KMS-11 (cell line): ENCODE results near the gene GSTT4.
"Not testable (repeated sequence)": the region's sequence is repeated elsewhere in the genome, so short reads cannot be mapped to it uniquely, and the experiment has no call there.

Experiments
- H2AFZ ChIP-seq: fragments of 200-600 bp; sonication (generic); 2 replicates; pipeline ENCODE4 v1.6.1; 2016; ENCODE audit warnings: antibody characterized with exemption, mixed run types, low read depth
- H3K27ac ChIP-seq: fragments of 200-600 bp; sonication (generic); 2 replicates; pipeline ENCODE4 v1.6.1; 2016; ENCODE audit warnings: mild to moderate bottlenecking, mixed run types
- H3K27me3 ChIP-seq: fragments of 200-600 bp; sonication (generic); 2 replicates; pipeline ENCODE4 v1.6.1; 2017; ENCODE audit warnings: mild to moderate bottlenecking, low read depth, mixed run types, moderate library complexity; ENCODE audit not compliant: insufficient read depth
- H3K36me3 ChIP-seq: fragments of 200-600 bp; sonication (generic); 2 replicates; pipeline ENCODE4 v1.6.1; 2017; ENCODE audit warnings: mild to moderate bottlenecking, mixed run types; ENCODE audit not compliant: insufficient read depth
- H3K4me1 ChIP-seq: fragments of 200-600 bp; sonication (generic); 2 replicates; pipeline ENCODE4 v1.6.1; 2016; ENCODE audit warnings: mild to moderate bottlenecking, low read depth, mixed run types; ENCODE audit not compliant: poor library complexity, severe bottlenecking
- H3K4me2 ChIP-seq: fragments of 200-600 bp; sonication (generic); 2 replicates; pipeline ENCODE4 v1.7.0; 2016; ENCODE audit warnings: mild to moderate bottlenecking, mixed run types
- H3K4me3 ChIP-seq: fragments of 200-600 bp; sonication (generic); IDR thresholded peaks from 2 replicates; pipeline ENCODE4 v1.6.1; 2017; ENCODE audit warnings: low read depth, low read length, mixed read lengths; ENCODE audit not compliant: insufficient read depth
- H3K79me2 ChIP-seq: fragments of 200-600 bp; sonication (generic); 2 replicates; pipeline ENCODE4 v1.6.1; 2016; ENCODE audit warnings: low read depth, mixed run types; ENCODE audit not compliant: insufficient read depth
- H3K9ac ChIP-seq: fragments of 200-600 bp; sonication (generic); 2 replicates; pipeline ENCODE4 v1.6.1; 2016; ENCODE audit warnings: mild to moderate bottlenecking, mixed run types
- H4K20me1 ChIP-seq: fragments of 200-600 bp; sonication (generic); 2 replicates; pipeline ENCODE4 v1.6.1; 2016; ENCODE audit warnings: mild to moderate bottlenecking, mixed run types; ENCODE audit not compliant: insufficient read depth
- CTCF ChIP-seq: fragments of 200-600 bp; sonication (generic); conservative IDR thresholded peaks from 2 replicates; pipeline ENCODE4 v1.6.1; 2017; ENCODE audit warnings: low read depth, mild to moderate bottlenecking, antibody characterized with exemption, low read length, moderate library complexity, mixed read lengths

Gene GSTT4

GRCh38 chr22:23970816-23971486 is 34.3 kb downstream of the GSTT4 start:
- Histone ChIP-seq H2AFZ (no peak overlapping the region), H3K4me3 (no peak overlapping the region), H3K4me1 (no peaks in the 10 kb centered on the region), H4K20me1 (no peaks in the 10 kb centered on the region), H3K4me2 (no peak overlapping the region), H3K9ac (no peak overlapping the region), H3K79me2 (no peaks in the 10 kb centered on the region), H3K27me3 (no peaks in the 10 kb centered on the region), H3K36me3 (no peaks in the 10 kb centered on the region), H3K27ac (no peak overlapping the region)
- no peak for TF ChIP-seq CTCF

GRCh38 chr22:23970201-23970641 is 35.0 kb downstream of the GSTT4 start:
- H3K4me2 ChIP-seq = no peak overlapping the region

GRCh38 chr22:23969071-23969470 is 36.2 kb downstream of the GSTT4 start:
- Histone ChIP-seq H2AFZ (no peak overlapping the region), H4K20me1 (no peaks in the 10 kb centered on the region), H3K9ac (no peak overlapping the region), H3K4me2 (no peak overlapping the region), H3K36me3 (no peaks in the 10 kb centered on the region), H3K27me3 (no peaks in the 10 kb centered on the region), H3K79me2 (no peaks in the 10 kb centered on the region), H3K4me1 (no peaks in the 10 kb centered on the region), H3K27ac (no peak overlapping the region), H3K4me3 (no peak overlapping the region)
- no peak for TF ChIP-seq CTCF

More at GRCh38 chr22:23970201-23970641, 35.0 kb downstream of the GSTT4 start:
- Histone ChIP-seq H3K27me3 (no peaks in the 10 kb centered on the region), H3K4me3 (no peak overlapping the region), H4K20me1 (no peaks in the 10 kb centered on the region), H2AFZ (no peak overlapping the region), H3K9ac (no peak overlapping the region), H3K79me2 (no peaks in the 10 kb centered on the region), H3K4me1 (no peaks in the 10 kb centered on the region), H3K27ac (no peak overlapping the region), H3K36me3 (no peaks in the 10 kb centered on the region)
- TF ChIP-seq CTCF = no peak

- H3K4me1 ChIP-seq, H3K27me3 ChIP-seq, H3K27ac ChIP-seq, H3K79me2 ChIP-seq, H3K4me3 ChIP-seq, H4K20me1 ChIP-seq, H3K9ac ChIP-seq, H3K4me2 ChIP-seq, H2AFZ ChIP-seq, H3K36me3 ChIP-seq: not testable (repeated sequence)
Observed at GRCh38 chr22:23966568-23966967, 38.7 kb downstream of the GSTT4 start, which contains the start of gene DDTL. Gene DDTL, plus strand, starts transcription at chr22:23966888. Its CDS starts 27 bp downstream, at chr22:23966915.

- not testable (repeated sequence) for H3K27me3 ChIP-seq, H3K4me1 ChIP-seq, H3K9ac ChIP-seq, H3K79me2 ChIP-seq, H2AFZ ChIP-seq, H3K36me3 ChIP-seq, H3K27ac ChIP-seq, H3K4me2 ChIP-seq, H3K4me3 ChIP-seq, H4K20me1 ChIP-seq
Observed at GRCh38 chr22:23966094-23966493, 39.2 kb downstream of the GSTT4 start.

GRCh38 chr22:23961084-23961771 is 44.0 kb downstream of the GSTT4 start, which contains the start of gene GSTT2B:
Gene GSTT2B, minus strand, starts transcription at chr22:23961195. Its CDS starts 64 bp downstream, at chr22:23961131.
- not testable (repeated sequence) for H3K9ac ChIP-seq, H2AFZ ChIP-seq, H3K27me3 ChIP-seq, H4K20me1 ChIP-seq, H3K79me2 ChIP-seq, H3K4me3 ChIP-seq, H3K27ac ChIP-seq, H3K36me3 ChIP-seq, H3K4me2 ChIP-seq, H3K4me1 ChIP-seq
